Thyroid gland (tissue), 4 donors: ENCODE results near the gene PRSS27.

Experiments used
- CTCF ChIP-seq, 6 experiments: fragments of 200-600 bp in 3 of 6; fragments of 450-650 bp in 3 of 6; sonication (generic) in 3 of 6; IDR thresholded peaks; one replicate each; pipeline ENCODE4 v1.5.1; 2016 to 2019; ENCODE audit warnings: antibody characterized with exemption in 6 of 6, mild to moderate bottlenecking in 2 of 6, inconsistent platforms in 1 of 6, moderate library complexity in 1 of 6
- POLR2A ChIP-seq, 2 donors: fragments of 450-650 bp; IDR thresholded peaks; one replicate each; pipeline ENCODE4 v1.6.1; 2017; ENCODE audit warnings: antibody characterized with exemption in 2 of 2, mild to moderate bottlenecking in 2 of 2, moderate library complexity in 1 of 2

- TF ChIP-seq CTCF (IDR thresholded peaks at IDR 0.05) (no peak), POLR2A (IDR thresholded peaks at IDR 0.05) (no peak)
Measured at GRCh38 chr16:2706611-2707311, 13.3 kb downstream of the PRSS27 start.
